SK-MEL-5 (cell line): Measurements from ENCODE around the gene CAMK1G. TPM values are rescaled to one million over a fixed set of nuclear protein-coding genes. Genes with fewer than 3 reads are reported as not detected.

Source experiments
- DNase-seq: peaks from one replicate; pipeline ENCODE4 v3.0.0-alpha.2; 2016; ENCODE audit warnings: low read depth, low spot score
- in situ Hi-C: cut with HindIII; loops from 2 replicates; pipeline ENCODE4 v1.10.0; 2016; ENCODE audit warnings: low sequenced_read_pairs, high pct_unique_total_duplicates, low pct_unique_long_range_greater_than_20kb
- total RNA-seq: library from RNA; depleted of rRNA; stranded (reverse); fragments of >200 nt; shearing (Covaris generic); gene quantifications from 2 replicates; pipeline ENCODE4 v1.2.3, GENCODE V29; 2014

Gene CAMK1G
- total RNA-seq, 1 experiment from 2014 or later, result not detected

DNA sequence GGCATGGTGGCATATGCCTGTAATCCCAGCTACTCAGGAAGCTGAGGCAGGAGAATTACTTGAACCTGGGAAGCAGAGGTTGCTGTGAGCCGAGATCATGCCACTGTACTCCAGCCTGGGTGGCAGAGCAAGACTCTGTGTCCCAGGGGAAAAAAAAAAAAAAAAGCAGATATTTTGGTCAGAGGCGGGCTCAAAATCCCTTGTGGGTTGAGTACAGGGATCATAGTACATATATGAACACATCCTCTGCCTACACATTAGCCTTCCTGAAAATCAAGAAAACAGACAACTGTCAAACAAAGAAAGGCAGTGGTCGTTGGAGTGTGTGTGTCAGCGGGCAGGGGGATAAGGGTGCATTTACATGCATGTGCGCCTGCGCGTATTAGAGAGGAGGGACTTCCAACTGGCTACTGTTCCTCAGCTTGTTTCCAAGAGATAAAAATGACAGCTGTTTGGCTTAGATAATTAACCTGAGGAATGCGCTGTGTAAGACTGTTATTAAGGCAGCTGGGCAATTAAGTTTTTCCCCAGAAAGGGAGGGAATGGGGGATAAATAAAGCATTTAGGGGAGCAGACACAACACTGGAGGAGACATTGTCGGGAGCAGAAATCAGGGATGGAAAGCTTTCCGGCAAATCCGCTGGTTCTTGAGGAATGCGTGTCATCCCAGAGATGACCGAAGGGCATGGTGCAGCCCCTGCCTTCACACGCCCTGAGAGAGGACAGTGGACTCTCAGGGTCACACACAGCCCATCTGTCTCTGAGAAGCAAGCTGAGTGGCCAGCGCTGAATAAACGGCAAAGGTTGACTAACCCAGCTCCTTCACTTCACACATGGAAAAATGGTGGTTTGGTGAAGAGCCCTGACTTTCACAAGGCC, 62.3 kb downstream of the CAMK1G start:
- DNase-seq, result no peak
- in situ Hi-C loops, result no loop called here

DNA sequence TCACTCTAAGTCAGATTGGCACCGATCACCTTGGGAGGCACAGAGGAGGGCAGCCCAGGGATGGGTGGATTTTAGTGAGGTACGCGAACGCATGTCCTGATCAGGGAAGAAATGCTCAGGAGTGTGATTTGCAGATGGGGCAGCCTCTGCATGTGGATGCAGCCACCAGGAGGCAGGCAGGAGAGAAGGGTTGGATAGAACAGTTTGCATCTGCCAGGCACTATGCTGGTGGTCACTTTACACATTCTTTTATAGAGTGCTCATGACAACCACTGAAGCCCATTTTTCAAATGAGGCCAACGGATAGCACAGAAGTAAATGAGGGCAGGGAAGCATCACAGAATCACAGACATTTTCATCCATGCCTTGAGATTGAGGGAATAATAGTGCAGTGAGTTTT, 63.0 kb downstream of the CAMK1G start:
- in situ Hi-C loops, result no loop called here
- peak; percentile 16 for DNase-seq

- DNase-seq, result no peak
- in situ Hi-C loops, result no loop called here
These were observed 63.6 kb downstream of the CAMK1G start for GRCh38 chr1:209647156-209647555.

DNA sequence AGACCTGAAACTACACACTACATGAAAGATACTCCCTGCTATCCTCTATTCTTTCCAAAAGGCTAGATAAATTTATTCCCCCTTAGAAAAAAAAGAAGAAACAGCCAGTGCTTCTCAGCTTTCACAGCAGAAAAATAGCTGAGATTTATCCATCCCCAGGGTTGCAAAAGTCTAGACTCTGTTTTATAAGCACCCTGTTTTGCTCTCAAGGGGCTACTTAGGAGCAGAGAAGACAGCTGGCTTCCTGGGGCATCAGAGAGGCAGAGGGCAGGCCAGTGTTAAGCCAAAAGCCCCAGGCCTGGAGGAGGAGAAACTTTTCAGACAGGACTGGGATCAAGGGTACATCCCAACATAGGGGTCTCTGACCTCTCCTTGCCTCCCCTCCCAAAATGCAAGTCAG, 64.8 kb downstream of the CAMK1G start:
- in situ Hi-C loops, result no loop called here

GRCh38 chr1:209648931-209649776, 65.6 kb downstream of the CAMK1G start:
- DNase-seq, result no peak
- in situ Hi-C loops, result no loop called here

More for the DNA sequence above, 64.8 kb downstream of the CAMK1G start:
- no peak for DNase-seq

GRCh38 chr1:209650454-209650853, 66.9 kb downstream of the CAMK1G start:
- no peak for DNase-seq

DNA sequence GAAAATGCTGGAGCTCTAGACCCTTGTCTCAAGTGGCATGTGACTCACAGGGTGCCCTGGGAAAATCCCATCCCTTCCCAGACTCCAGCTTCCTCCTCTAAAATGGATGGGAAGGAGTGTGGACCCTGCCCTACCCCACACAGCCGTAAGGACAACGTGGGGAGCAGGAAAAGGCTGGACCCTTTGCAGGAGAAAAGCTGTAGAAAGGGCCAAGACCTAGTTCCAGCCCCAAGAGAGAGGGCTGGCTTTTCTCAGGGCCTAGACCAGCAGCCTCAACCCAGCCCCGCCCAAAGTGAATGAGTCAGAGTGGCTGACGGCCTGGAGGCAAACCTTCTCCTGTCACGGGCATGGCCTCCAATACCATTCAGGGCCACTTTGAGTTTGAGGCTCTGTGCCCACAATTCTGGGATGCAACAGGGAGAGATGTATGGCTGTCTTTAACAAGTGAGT, 67.6 kb downstream of the CAMK1G start:
- DNase-seq, result peak; percentile 66

More at GRCh38 chr1:209650454-209650853, 66.9 kb downstream of the CAMK1G start:
- in situ Hi-C loops, result no loop called here

DNA sequence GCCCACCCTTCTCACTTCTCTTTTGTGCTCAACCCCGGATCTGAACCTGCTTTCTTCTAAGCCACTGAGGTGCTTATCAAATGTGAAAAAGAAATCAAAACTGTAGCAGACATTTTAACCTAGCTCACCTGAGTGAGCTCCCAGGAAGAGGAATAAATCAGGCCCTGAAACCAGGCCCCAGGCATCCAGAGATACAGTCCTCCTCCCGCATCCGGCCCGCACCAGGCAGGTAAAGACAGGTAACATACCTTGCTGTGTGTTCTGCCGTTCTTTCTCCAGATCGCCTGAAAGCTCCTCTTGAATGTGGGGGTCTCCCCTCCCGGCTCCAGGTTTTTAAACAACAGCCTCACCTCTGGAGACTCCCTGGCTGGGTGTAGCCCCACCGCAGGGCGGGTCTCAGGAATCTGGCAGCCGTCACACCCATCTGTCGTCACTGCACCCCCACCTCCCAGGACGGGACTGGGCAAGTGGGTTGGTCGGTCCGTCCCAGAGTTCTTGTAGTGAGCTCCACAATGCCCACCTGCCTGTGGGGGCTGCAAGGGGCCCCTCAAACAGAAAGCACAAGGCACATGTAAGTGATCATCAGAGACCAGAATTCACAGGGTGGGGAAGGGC, 68.7 kb downstream of the CAMK1G start, which contains the start of gene LAMB3:
Gene LAMB3, minus strand, starts transcription at position 305 of the 615 bp plus-strand sequence. CDS start 1,481 bp downstream, outside the sequence.
- in situ Hi-C loops, result no loop called here
- no peak for DNase-seq

More for the DNA sequence above, 67.6 kb downstream of the CAMK1G start:
- in situ Hi-C loops, result no loop called here

- peak; percentile 93 for DNase-seq
- in situ Hi-C loops, result no loop called here
These were observed 69.4 kb downstream of the CAMK1G start for GRCh38 chr1:209652873-209653401.

- in situ Hi-C loops, result no loop called here
These were observed 70.4 kb downstream of the CAMK1G start for GRCh38 chr1:209653915-209654351.

GRCh38 chr1:209655411-209656231, 72.1 kb downstream of the CAMK1G start:
- DNase-seq, result no peak
- in situ Hi-C loops, result no loop called here

More at GRCh38 chr1:209653915-209654351, 70.4 kb downstream of the CAMK1G start:
- no peak for DNase-seq

GRCh38 chr1:209657140-209657879, 73.8 kb downstream of the CAMK1G start:
- no peak for DNase-seq
- in situ Hi-C loops, result no loop called here

DNA sequence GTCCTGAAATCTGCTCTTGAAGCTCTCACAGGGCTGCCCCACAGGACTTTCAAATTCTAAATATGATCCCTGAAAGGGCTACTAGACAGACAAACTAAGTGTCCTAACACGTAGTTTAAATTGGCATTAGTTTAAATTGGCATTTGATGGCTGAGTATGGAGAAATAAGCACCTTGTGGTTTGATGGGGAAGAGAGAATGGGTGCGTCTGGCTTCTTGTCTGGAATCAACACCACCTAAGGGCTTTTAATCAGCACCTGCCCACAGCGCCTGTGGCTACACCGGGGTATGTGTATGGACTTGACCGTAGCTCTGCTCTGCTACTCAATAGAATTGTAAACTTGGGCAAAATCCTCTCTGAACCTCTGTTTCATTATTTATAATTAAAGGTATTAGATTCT, 74.4 kb downstream of the CAMK1G start:
- in situ Hi-C loops, result no loop called here
- no peak for DNase-seq

DNA sequence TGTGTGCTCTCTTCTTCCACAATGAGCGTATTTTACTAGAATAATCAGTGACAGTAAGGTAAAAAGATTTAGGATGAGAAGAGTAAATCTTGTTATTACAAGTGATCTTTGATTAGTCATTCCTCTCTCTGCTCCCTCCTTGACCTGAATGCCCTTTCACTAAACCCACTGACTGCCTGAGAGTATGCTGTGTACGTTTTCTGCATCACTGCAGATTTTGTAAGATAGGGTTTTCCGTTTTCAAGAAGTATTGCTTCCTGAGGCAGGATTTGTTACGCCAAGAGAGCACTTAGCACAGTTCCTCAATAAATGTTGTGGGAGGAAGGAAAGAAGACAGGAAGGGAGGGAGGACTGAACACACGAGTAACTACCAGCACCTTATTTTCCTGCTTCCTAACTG, 76.4 kb downstream of the CAMK1G start:
- in situ Hi-C loops, result no loop called here
- no peak for DNase-seq

- DNase-seq, result no peak
- in situ Hi-C loops, result no loop called here
These were observed 77.6 kb downstream of the CAMK1G start for GRCh38 chr1:209661071-209661470.

- no peak for DNase-seq
- in situ Hi-C loops, result no loop called here
These were observed 79.4 kb downstream of the CAMK1G start for GRCh38 chr1:209662879-209663327.
